Astrocyte of the spinal cord (primary cell): ENCODE measurements around the gene NPHP4.

Experiments
- DNase-seq: peaks from one replicate; pipeline ENCODE4 v3.0.0; 2011; ENCODE audit warnings: low read depth, low spot score
- H3K4me3 ChIP-seq: 2 replicates; pipeline ENCODE4 v1.5.1; 2011; ENCODE audit warnings: low read depth, mild to moderate bottlenecking, low read length, moderate library complexity
- CTCF ChIP-seq: IDR thresholded peaks from 2 replicates; pipeline ENCODE4 v1.5.1; 2012; ENCODE audit warnings: low read depth, mild to moderate bottlenecking, low read length, inconsistent platforms
- in situ Hi-C: cut with HindIII; loops from 2 replicates; pipeline ENCODE4 v1.10.0; 2017; ENCODE audit warnings: low sequenced_read_pairs

NPHP4 gene

GRCh38 chr1:5887349-5887970, 104.8 kb downstream of the NPHP4 start:
- no peak for DNase-seq
- TF ChIP-seq CTCF, result no peak
- H3K4me3 ChIP-seq, result no peak overlapping the region
- in situ Hi-C loops, result no loop called here

DNA sequence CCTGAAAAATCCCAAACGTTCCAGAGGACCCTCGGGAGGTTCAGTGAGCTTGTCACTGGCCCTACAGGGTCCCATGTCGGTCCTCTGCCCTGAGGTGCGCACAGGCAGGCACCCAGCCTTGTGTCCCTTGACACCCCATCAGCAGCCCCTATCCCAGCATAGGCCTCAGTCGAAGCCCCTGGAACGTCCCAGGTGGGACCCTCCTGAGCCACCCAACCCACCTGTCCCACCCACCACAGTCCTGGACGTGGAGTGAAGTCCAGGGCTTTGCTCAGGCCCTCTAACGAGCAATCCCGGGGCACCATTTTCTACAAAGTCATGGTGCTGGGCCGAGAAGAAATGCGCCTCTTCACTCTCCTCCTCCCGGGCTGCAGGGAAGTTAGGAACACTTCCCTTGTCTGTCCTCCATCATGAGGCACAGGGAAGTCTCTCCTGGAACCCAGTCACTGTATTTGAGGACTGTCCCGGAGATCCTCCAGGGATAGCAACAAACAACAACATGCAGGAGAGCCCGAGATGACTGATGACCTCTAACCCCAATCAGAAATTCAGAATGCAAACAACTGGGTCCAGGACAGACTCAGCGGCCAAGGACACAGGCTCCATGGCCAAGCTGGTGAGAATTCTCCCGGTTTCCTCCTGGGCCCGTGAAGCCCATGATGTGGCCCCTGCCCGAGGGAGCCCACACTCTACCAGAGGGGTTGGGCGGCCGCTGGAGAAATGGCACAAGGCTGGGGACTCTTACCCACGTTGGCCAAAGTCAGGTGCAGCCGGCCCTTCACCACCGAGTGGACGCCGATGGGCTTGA, 105.5 kb downstream of the NPHP4 start:
- DNase-seq, result no peak
- in situ Hi-C loops, result no loop called here
- TF ChIP-seq CTCF, result no peak
- no peak overlapping the region for H3K4me3 ChIP-seq

DNA sequence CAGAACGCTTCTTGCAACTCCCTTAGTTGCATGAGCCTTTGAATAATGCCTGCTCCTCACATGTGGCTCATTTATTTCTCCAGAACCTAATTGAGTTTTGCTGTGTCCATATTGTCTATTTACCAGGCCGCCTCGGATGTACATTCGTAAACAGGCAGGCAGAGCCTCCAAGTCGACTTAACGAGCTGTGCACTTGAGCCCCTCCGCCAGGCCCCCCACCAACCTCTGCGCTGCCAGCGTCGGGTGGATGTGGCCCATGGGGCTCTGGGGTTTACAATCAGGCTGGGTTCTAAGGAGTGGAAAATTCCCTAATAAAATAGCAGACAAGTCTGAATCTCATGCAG, 106.1 kb downstream of the NPHP4 start:
- H3K4me3 ChIP-seq, result no peak overlapping the region
- in situ Hi-C loops, result no loop called here
- DNase-seq, result no peak
- no peak for TF ChIP-seq CTCF

DNA sequence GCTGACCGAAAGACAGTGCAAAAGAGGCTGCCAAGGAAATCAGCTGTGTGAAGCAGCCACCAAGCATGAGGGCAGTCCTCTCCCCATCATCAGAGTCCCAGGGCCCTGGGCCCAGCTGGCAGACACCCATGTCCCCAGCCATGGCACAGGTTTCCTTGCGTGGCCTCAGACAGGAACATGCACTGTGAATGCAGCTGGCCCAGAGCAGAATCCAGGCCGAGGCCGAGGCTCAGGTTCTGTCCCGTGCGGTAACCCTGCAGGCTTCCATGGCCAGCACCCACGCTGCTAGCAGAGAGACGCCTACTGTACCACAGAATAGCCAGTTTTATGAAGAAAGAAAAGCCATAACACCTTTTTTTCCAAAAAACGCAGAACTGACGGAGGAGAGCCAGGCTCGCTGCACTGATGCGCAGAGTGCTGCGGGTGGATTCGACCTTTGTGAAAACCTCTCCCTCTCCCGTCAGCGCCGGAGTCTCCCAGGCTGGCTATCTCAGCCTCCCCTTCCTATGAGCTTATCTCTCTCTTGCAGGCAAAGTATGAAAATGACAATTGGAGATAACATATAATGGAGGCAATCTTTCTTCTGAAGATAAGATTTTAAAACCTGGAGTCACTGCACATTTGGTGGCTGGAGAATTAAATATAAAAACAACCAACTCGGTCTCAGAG, 106.6 kb downstream of the NPHP4 start:
- in situ Hi-C loops, result no loop called here
- no peak overlapping the region for H3K4me3 ChIP-seq
- TF ChIP-seq CTCF, result no peak
- no peak for DNase-seq

DNA sequence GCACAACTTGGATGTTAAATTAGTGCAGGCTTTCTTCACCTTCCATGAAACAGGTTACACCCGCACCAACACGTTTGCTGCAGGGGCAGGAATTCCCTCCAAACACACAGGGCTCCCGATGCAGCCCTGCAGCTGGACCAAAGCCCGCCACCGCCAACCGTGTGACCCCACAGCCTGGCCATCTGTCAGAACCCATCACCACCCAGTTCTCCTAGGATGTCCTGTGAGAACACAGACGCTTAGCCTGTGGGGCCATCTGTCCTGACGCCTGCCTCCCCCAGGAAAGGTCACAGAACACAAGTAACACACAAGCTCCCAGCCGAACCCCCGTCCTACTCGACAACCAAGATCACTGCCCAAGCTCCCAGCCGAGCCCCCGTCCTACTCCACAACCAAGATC, 108.1 kb downstream of the NPHP4 start:
- TF ChIP-seq CTCF, result no peak
- no peak for DNase-seq
- in situ Hi-C loops, result no loop called here
- no peak overlapping the region for H3K4me3 ChIP-seq

DNA sequence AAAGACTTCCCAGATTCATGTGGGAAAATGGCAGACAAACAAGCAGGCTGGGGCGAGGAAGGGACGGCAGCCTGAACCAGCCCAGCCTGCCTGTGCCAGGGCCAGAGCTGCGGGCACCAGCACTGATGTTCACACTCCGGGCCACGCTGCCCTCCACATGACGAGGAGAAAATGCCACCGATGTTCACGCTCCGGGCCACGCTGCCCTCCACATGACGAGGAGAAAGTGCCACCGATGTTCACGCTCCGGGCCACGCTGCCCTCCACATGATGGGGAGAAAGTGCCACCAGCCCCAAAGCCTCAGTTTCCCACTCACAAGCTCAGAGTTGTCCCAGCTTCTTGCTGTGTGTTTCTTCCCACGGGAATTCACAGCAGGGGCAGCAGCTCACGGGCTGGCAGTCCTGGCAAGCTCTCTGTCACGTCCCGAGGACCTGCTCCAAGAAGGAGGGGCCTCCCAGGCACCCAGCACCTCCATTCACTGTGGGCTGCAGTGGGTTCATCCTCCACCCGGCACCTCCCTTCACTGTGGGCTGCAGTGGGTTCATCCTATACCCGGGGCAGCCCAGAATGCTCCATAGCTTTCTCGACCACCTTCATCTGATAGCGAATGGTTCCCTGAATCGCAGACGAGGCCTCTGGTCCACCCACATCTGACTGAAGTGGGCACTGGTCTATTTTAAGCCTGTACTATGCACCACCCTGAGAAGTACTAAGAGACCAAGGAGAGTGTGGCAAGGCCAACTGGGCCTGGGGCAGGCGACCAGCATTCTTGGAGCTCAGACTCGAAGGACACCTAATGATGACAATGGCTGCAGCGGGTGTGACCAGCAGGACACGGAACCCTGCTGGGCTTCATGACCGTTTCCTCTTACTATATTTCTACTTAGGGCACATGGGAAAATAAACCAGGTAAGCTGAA, 108.8 kb downstream of the NPHP4 start:
- in situ Hi-C loops, result no loop called here
- no peak overlapping the region for H3K4me3 ChIP-seq
- no peak for TF ChIP-seq CTCF
- no peak for DNase-seq
